ENCODE measurements around the gene LY6G6C.
A peak's percentile ranks its signal among the peaks of the same experiment; 100 is the strongest.

The LY6G6C gene

DNA sequence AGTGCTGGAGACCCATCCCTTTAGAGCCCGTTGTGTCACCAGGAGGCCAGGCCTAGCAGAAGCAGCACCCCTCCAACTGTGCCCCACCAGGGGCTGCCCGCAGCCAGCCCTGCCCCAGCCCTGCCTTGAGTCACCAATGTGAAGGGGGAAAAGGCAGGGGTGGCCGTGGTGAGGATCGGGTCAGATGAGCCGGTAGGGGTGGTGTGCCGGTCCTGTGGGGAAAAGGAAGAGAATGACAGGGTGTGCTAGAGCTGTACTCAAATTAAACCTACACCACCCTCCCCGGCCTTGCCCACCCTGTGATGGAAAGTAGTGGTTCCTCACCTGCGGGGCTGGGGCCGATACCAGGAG, 44.0 kb upstream of the LY6G6C start:
- TF ChIP-seq, protein P1, sequence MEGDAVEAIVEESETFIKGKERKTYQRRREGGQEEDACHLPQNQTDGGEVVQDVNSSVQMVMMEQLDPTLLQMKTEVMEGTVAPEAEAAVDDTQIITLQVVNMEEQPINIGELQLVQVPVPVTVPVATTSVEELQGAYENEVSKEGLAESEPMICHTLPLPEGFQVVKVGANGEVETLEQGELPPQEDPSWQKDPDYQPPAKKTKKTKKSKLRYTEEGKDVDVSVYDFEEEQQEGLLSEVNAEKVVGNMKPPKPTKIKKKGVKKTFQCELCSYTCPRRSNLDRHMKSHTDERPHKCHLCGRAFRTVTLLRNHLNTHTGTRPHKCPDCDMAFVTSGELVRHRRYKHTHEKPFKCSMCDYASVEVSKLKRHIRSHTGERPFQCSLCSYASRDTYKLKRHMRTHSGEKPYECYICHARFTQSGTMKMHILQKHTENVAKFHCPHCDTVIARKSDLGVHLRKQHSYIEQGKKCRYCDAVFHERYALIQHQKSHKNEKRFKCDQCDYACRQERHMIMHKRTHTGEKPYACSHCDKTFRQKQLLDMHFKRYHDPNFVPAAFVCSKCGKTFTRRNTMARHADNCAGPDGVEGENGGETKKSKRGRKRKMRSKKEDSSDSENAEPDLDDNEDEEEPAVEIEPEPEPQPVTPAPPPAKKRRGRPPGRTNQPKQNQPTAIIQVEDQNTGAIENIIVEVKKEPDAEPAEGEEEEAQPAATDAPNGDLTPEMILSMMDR (conservative IDR thresholded peaks at IDR 0.05; ENCODE audit: low read length) = no peak
- no peak for DNase-seq (ENCODE audit: low read depth)
- no peak overlapping the region for H3K4me3 ChIP-seq (ENCODE audit: low read length)

DNA sequence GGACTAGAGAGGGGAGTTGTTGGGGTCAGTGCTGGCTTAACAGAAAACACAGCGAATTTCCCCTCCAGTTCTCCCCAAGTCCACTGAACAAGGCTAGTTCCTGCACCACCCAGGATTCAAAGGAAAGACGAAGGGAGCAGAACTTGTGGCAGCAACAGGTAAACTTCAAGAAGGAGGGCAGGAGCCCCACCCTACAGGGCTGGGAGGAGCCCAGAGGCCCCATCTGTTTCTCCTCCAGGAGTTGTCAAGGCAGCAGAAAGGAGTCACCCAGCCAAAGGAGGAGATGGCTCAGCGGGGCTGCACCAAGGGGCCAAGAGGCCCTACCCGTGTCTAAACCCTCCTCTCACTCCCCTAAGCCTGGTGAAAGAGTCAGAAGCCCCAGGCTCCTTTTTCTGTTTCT, 42.7 kb upstream of the LY6G6C start:
- H3K4me3 ChIP-seq (ENCODE audit: low read length) = no peak overlapping the region
- TF ChIP-seq, protein P1 (conservative IDR thresholded peaks at IDR 0.05; ENCODE audit: low read length) = no peak
- DNase-seq (ENCODE audit: low read depth) = no peak

DNA sequence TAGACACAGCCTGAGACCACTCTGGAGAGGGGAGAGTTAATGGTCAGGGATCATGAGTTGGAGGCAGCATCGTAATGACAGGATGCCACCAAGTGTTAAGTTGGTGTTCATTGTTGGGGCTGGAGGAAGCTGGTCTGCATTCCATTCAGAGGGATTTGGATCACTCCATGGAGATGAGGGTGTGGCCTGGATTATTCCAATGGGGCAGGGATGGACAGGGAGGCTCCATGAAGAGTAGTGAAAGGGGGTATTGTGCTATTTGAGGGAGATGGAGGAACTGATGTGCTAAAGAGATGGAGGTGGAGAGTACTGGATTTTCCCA, 42.0 kb upstream of the LY6G6C start:
- H3K4me3 ChIP-seq (ENCODE audit: low read length) = no peak overlapping the region
- TF ChIP-seq, protein P1 (conservative IDR thresholded peaks at IDR 0.05; ENCODE audit: low read length) = no peak; the same call in 1 of the 2 replicates
- peak; percentile 83 for DNase-seq (ENCODE audit: low read depth)

DNA sequence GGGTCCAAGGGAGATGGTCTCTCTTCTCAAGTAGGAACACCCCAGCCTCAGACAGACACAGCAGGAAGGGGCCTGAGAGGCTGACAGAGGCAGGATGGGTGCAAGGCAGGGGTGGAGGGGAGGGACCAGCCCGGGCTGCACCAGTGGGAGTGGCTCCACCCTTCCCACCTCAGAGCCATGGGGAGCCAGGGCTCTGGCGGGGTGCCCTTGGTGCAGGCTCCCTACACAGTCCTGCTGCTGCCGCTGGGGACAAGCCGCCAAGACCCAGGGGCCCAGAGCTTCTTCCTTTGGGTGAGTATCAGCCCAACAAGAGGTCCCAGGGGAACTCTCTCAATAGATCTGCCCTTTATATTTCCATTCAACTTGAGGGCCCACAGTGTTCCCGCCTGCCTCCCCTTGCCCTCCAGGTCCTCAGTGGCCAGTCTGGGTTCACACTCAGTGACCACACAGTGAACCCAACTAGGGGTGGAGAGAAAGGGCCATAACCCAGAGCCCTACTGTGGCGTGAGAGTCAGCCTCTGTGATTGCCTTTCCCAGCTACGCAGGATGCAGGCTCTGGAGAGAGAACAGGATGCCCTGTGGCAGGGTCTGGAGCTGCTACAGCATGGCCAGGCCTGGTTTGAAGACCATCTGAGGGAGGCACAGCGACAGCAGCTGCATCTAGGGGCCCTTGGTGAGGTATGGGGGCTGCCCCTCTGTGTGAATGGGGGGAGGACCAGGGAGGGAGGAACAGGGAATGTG, 41.5 kb upstream of the LY6G6C start:
- no peak overlapping the region for H3K4me3 ChIP-seq (ENCODE audit: low read length)
- TF ChIP-seq, protein P1 (conservative IDR thresholded peaks at IDR 0.05; ENCODE audit: low read length) = no peak
- no peak for DNase-seq (ENCODE audit: low read depth)

DNA sequence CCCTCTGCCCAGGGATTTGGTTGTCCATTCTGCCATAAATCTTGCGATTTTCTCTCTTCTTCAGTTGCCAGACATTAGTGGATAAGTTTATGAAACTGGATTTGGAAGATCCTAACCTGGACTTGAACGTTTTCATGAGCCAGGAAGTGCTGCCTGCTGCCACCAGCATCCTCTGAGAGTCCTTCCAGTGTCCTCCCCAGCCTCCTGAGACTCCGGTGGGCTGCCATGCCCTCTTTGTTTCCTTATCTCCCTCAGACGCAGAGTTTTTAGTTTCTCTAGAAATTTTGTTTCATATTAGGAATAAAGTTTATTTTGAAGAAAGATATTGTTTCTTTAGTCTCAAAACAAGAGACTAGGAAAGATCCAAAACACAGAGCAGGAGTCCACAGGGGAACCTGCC, 40.8 kb upstream of the LY6G6C start, which contains the start of gene SAPCD1:
SAPCD1 (plus strand) TSS at position 301 of the 400 bp plus-strand sequence. CDS start 399 bp downstream, outside the sequence.
- DNase-seq (ENCODE audit: low read depth) = no peak
- H3K4me3 ChIP-seq (ENCODE audit: low read length) = no peak within 1 kb of the TSS
- TF ChIP-seq, protein P1 (conservative IDR thresholded peaks at IDR 0.05; ENCODE audit: low read length) = no peak

DNA sequence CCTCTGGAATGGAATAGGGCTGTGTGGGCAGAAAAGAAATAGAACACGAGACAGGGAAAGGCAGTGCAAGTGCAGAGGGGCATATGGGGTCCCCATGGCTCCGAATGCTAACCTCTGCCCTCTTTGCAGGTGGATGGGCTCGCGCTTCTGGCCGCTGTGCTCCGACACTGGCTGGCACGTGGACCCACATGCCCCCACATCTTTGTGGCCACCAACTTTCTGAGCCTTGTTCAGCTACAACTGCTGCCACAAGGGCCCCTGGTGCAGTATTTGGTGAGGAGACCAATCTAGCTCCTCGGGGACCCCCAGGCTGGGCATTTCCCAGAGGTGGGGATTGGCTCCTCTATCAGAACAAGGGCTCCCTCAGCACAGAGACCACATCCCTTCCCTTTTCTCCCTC, 39.8 kb upstream of the LY6G6C start:
- DNase-seq (ENCODE audit: low read depth) = no peak
- TF ChIP-seq, protein P1 (conservative IDR thresholded peaks at IDR 0.05; ENCODE audit: low read length) = no peak

DNA sequence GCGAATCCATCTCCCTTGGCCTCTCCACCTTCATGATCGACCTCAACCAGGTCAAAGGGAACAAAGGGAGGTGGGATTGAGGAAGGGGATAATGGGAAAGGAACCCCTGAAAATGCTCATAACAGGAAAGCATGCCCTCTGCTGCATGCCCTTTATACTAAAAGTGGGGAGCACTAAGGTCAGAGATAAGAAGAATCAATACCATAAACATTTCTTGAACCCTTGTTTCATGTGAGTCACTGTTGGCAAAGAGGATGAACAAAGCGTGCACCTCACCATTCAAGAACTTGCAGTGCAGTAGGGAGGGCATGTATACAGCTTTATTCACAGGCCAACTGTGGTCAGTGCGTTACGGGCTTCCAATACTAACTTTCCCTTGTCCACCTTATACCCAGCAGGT, 39.2 kb upstream of the LY6G6C start:
- no peak for DNase-seq (ENCODE audit: low read depth)
- TF ChIP-seq, protein P1 (conservative IDR thresholded peaks at IDR 0.05; ENCODE audit: low read length) = no peak
- no peak overlapping the region for H3K4me3 ChIP-seq (ENCODE audit: low read length)

More for the DNA sequence above, 39.8 kb upstream of the LY6G6C start:
- no peak overlapping the region for H3K4me3 ChIP-seq (ENCODE audit: low read length)

Data from AG10803 (cell line).